Fibroblast of lung (primary cell): ENCODE measurements around the gene ZC3H14.

Source experiments
- EZH2 ChIP-seq: IDR thresholded peaks from 2 replicates; pipeline ENCODE4 v1.5.1; 2012; ENCODE audit warnings: low read length, control low read depth, mild to moderate bottlenecking; ENCODE audit errors: missing control alignments
- TF ChIP-seq, protein P1 (sequence below), 2 donors: IDR thresholded peaks in 1 of 2; conservative IDR thresholded peaks in 1 of 2; 1 replicate in 1 of 2; 2 replicates in 1 of 2; pipeline ENCODE4 v1.5.1; 2011 to 2012; ENCODE audit warnings: low read length in 2 of 2, control low read depth in 1 of 2, inconsistent platforms in 1 of 2, low read depth in 1 of 2, mild to moderate bottlenecking in 1 of 2

- TF ChIP-seq, protein P1, sequence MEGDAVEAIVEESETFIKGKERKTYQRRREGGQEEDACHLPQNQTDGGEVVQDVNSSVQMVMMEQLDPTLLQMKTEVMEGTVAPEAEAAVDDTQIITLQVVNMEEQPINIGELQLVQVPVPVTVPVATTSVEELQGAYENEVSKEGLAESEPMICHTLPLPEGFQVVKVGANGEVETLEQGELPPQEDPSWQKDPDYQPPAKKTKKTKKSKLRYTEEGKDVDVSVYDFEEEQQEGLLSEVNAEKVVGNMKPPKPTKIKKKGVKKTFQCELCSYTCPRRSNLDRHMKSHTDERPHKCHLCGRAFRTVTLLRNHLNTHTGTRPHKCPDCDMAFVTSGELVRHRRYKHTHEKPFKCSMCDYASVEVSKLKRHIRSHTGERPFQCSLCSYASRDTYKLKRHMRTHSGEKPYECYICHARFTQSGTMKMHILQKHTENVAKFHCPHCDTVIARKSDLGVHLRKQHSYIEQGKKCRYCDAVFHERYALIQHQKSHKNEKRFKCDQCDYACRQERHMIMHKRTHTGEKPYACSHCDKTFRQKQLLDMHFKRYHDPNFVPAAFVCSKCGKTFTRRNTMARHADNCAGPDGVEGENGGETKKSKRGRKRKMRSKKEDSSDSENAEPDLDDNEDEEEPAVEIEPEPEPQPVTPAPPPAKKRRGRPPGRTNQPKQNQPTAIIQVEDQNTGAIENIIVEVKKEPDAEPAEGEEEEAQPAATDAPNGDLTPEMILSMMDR (conservative IDR thresholded peaks at IDR 0.05 in 1 of 2, IDR thresholded peaks at IDR 0.05 in 1 of 2; ENCODE audit: low read depth in 1 of 2, low read length in 2 of 2), result no peak
- TF ChIP-seq EZH2, result no peak
Observed at GRCh38 chr14:88630565-88630964, 67.7 kb downstream of the ZC3H14 start.
